HepG2 (cell line): Measurements from ENCODE around the gene FAM168A. TPM values are rescaled to one million over a fixed set of nuclear protein-coding genes. Genes with fewer than 3 reads are reported as not detected.
A peak's percentile ranks its signal among the peaks of the same experiment; 100 is the strongest.

Experiments used
- EED ChIP-seq: sonication (generic); formaldehyde crosslinking; IDR thresholded peaks from 2 replicates; pipeline ENCODE4 v1.5.0; 2020; ENCODE audit warnings: mild to moderate bottlenecking, missing genetic modification reagents
- HDAC2 ChIP-seq: sonication (generic); formaldehyde crosslinking; IDR thresholded peaks from 2 replicates; pipeline ENCODE4 v1.4.0; 2020; ENCODE audit warnings: missing genetic modification reagents
- HNRNPH1 ChIP-seq: fragments of 200-400 bp; formaldehyde crosslinking; optimal IDR thresholded peaks from 2 replicates; pipeline ENCODE3; 2017; ENCODE audit warnings: mild to moderate bottlenecking, low read depth, low read length
- NR2F2 ChIP-seq: IDR thresholded peaks from 2 replicates; pipeline ENCODE4 v1.6.1; 2012; ENCODE audit warnings: low read depth, inconsistent platforms, borderline replicate concordance
- SMC3 ChIP-seq: IDR thresholded peaks from 2 replicates; pipeline ENCODE4 v1.6.1; 2011; ENCODE audit warnings: low read length, improper control_type of control experiment
- SOX6 ChIP-seq, 2 experiments: fragments of 450-650 bp in 1 of 2; sonication (generic) in 1 of 2; formaldehyde crosslinking in 1 of 2; IDR thresholded peaks; 2 replicates each; pipeline versions ENCODE4 v1.4.0 to v1.6.1; 2017 to 2020; ENCODE audit warnings: antibody characterized with exemption in 1 of 2, mild to moderate bottlenecking in 1 of 2, missing genetic modification reagents in 1 of 2
- SRF ChIP-seq: IDR thresholded peaks from 2 replicates; pipeline ENCODE4 v1.6.1; 2011; ENCODE audit warnings: mild to moderate bottlenecking, low read depth, low read length, moderate library complexity
- TAF1 ChIP-seq: sonication (generic); formaldehyde crosslinking; IDR thresholded peaks from 2 replicates; pipeline ENCODE4 v1.4.0; 2020; ENCODE audit warnings: missing genetic modification reagents
- THAP11 ChIP-seq: IDR thresholded peaks from 2 replicates; pipeline ENCODE4 v1.6.1; 2016; ENCODE audit warnings: missing biosample characterization, missing genetic modification reagents
- ZNF160 ChIP-seq: sonication (generic); formaldehyde crosslinking; IDR thresholded peaks from 2 replicates; pipeline ENCODE4 v1.8.0; 2022; ENCODE audit warnings: mild to moderate bottlenecking, inconsistent platforms, missing genetic modification reagents
- ZNF17 ChIP-seq: sonication (generic); formaldehyde crosslinking; IDR thresholded peaks from 2 replicates; pipeline ENCODE4 v1.5.0; 2020; ENCODE audit warnings: mild to moderate bottlenecking, missing genetic modification reagents
- ZNF207 ChIP-seq: fragments of 450-650 bp; IDR thresholded peaks from 2 replicates; pipeline ENCODE4 v1.6.1; 2016; ENCODE audit warnings: antibody characterized with exemption, borderline replicate concordance
- ZNF761 ChIP-seq: sonication (generic); formaldehyde crosslinking; conservative IDR thresholded peaks from 2 replicates; pipeline ENCODE4 v1.4.0; 2020; ENCODE audit warnings: mild to moderate bottlenecking, missing genetic modification reagents
- polyA plus RNA-seq, 8 experiments: library from polyadenylated mRNA; depleted of rRNA in 3 of 8; stranded (reverse) in 7 of 8; unstranded in 1 of 8; fragments of >200 nt; fragmentation: Illumina TruSeq in 4 of 8; extraction: Trizol in 4 of 8; gene quantifications; 2 replicates each; pipeline versions ENCODE4 v1.2.1 to v1.2.3, GENCODE V29; 2011 to 2016; ENCODE audit warnings: low read depth in 4 of 8, missing spikeins in 1 of 8, mixed read lengths in 1 of 8; ENCODE audit not compliant: insufficient read depth in 1 of 8
- total RNA-seq, 5 experiments: library from RNA; depleted of rRNA; stranded (reverse); fragments of >200 nt; fragmentation: Illumina TruSeq; extraction: Trizol; gene quantifications; 2 replicates each; pipeline ENCODE4 v1.2.3, GENCODE V29; 2016; ENCODE audit warnings: low read depth in 1 of 5
- TF ChIP-seq, protein P1 (sequence below): sonication (generic); formaldehyde crosslinking; IDR thresholded peaks from 2 replicates; pipeline ENCODE4 v1.4.0; 2020; ENCODE audit warnings: mild to moderate bottlenecking, missing genetic modification reagents
- TF ChIP-seq, protein P2 (sequence below): sonication (generic); formaldehyde crosslinking; IDR thresholded peaks from 2 replicates; pipeline ENCODE4 v1.4.0; 2020; ENCODE audit warnings: missing genetic modification reagents
- TF ChIP-seq, protein P3 (sequence below): sonication (generic); formaldehyde crosslinking; IDR thresholded peaks from 2 replicates; pipeline ENCODE4 v1.9.0; 2022; ENCODE audit warnings: missing genetic modification reagents, mild to moderate bottlenecking, borderline replicate concordance

FAM168A gene
- total and polyA plus RNA-seq, 2 of the 13 experiments (the other 11 are each of a cell fraction or from before 2014, with no cell fraction given) = 13.9 to 15.8 TPM

DNA sequence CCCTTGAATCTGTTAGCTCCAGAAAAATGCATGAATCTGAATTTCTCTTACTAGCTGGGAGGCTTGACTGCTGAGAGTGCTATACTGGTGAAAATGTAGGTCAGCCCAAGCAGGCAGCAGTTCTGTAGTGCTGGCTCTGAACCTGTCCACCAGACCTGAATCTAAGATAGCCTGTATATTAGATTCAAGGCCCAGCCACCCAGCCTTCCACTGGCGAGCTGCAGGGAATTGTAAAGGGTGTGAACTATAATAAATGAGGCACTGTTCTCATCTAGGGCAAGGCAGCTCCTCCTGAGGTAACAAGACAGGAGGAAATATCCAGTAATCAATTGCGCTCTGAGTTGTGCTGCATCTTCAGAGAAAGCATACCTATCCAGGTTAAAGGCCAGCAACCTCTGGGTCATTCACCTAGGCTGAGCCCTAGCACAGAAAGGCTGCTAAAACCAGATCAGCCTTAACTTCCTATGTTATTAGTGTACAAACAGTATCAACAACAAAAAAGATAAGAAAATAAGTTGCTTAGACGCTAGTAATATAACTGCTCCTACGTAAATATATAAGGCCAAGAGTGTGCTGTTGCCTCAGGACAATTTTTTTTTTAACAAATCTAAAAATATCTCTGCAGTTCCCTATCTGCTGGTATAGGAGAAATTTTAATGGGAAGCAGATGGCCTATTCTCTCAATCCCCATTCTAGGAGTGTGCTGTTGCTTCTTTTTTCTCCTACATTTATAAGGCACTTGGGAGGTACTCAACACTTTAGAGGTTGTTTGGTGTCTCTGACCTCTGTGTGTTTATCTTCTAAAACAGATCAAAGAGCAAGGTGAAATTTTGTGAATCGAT, 158.7 kb downstream of the FAM168A start (continued):
- TF ChIP-seq ZNF17 = no peak
- TF ChIP-seq HDAC2 (CRISPR knock-in tag) = peak; percentile 26; the same call in 1 of the 2 replicates
- TF ChIP-seq ZNF160 (CRISPR knock-in tag) = no peak
- TF ChIP-seq, protein P1, sequence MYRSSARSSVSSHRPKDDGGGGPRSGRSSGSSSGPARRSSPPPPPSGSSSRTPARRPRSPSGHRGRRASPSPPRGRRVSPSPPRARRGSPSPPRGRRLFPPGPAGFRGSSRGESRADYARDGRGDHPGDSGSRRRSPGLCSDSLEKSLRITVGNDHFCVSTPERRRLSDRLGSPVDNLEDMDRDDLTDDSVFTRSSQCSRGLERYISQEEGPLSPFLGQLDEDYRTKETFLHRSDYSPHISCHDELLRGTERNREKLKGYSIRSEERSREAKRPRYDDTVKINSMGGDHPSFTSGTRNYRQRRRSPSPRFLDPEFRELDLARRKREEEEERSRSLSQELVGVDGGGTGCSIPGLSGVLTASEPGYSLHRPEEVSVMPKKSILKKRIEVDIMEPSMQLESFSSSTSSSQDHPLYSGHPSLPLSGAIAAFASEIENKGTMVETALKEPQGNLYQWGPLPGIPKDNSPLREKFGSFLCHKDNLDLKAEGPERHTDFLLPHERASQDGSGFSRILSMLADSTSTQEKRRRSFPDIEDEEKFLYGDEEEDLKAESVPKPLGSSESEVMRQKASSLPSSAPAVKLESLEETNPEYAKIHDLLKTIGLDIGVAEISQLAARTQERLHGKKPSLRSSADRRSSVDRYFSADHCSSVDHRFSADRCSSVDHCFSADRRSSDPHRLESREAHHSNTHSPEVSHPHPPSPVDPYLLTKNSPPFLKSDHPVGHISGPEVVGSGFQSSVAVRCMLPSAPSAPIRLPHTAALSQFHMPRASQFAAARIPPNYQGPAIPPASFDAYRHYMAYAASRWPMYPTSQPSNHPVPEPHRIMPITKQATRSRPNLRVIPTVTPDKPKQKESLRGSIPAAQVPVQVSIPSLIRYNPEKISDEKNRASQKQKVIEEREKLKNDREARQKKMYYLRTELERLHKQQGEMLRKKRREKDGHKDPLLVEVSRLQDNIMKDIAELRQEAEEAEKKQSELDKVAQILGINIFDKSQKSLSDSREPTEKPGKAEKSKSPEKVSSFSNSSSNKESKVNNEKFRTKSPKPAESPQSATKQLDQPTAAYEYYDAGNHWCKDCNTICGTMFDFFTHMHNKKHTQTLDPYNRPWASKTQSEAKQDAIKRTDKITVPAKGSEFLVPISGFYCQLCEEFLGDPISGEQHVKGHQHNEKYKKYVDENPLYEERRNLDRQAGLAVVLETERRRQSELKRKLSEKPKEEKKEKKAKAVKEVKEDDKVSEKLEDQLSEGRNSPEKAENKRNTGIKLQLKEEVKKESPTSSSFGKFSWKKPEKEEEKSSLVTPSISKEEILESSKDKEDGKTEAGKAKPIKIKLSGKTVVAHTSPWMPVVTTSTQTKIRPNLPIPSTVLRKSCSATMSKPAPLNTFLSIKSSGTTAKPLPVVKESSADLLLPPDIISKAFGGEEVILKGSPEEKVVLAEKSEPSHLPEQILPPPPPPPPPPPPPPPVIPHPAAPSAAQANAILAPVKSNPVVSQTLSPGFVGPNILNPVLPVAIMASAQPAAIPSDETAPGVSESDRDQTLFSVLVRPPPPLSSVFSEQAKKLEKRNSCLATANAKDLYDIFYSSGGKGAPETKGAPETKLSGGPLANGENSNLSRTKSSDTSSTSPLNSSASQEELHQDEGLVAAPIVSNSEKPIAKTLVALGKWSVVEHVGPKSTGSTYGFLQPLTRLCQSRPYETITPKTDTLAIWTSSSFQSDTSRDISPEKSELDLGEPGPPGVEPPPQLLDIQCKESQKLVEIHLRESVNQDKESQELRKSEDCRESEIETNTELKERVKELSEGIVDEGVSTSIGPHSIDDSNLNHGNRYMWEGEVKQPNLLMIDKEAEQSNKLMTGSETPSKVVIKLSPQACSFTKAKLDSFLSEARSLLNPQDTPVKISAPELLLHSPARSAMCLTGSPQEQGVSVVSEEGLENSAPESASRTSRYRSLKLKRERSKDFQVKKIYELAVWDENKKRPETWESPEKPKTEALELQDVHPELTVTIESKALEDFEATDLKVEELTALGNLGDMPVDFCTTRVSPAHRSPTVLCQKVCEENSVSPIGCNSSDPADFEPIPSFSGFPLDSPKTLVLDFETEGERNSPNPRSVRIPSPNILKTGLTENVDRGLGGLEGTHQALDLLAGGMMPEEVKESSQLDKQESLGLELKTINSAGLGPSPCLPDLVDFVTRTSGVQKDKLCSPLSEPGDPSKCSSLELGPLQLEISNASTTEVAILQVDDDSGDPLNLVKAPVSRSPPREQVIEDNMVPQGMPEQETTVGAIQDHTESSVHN (CRISPR knock-in tag) = no peak
- TF ChIP-seq SRF = no peak
- TF ChIP-seq, protein P2, sequence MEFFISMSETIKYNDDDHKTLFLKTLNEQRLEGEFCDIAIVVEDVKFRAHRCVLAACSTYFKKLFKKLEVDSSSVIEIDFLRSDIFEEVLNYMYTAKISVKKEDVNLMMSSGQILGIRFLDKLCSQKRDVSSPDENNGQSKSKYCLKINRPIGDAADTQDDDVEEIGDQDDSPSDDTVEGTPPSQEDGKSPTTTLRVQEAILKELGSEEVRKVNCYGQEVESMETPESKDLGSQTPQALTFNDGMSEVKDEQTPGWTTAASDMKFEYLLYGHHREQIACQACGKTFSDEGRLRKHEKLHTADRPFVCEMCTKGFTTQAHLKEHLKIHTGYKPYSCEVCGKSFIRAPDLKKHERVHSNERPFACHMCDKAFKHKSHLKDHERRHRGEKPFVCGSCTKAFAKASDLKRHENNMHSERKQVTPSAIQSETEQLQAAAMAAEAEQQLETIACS = no peak
- no peak for TF ChIP-seq ZNF761
- no peak for TF ChIP-seq TAF1
- TF ChIP-seq THAP11 (CRISPR knock-in tag) = 0 out of 2 replicates have a peak, but pooled peaks have one; percentile 19
- no peak for TF ChIP-seq ZNF207
- TF ChIP-seq HNRNPH1 = no peak
- no peak for TF ChIP-seq SMC3
- no peak for TF ChIP-seq EED (CRISPR knock-in tag)
- TF ChIP-seq SOX6 (IDR thresholded peaks at IDR 0.05) = no peak
- peak; percentile 81 for TF ChIP-seq SOX6 (CRISPR knock-in tag; IDR thresholded peaks at IDR 0.05)
- peak; percentile 90 for TF ChIP-seq NR2F2
- TF ChIP-seq, protein P3, sequence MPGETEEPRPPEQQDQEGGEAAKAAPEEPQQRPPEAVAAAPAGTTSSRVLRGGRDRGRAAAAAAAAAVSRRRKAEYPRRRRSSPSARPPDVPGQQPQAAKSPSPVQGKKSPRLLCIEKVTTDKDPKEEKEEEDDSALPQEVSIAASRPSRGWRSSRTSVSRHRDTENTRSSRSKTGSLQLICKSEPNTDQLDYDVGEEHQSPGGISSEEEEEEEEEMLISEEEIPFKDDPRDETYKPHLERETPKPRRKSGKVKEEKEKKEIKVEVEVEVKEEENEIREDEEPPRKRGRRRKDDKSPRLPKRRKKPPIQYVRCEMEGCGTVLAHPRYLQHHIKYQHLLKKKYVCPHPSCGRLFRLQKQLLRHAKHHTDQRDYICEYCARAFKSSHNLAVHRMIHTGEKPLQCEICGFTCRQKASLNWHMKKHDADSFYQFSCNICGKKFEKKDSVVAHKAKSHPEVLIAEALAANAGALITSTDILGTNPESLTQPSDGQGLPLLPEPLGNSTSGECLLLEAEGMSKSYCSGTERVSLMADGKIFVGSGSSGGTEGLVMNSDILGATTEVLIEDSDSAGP (CRISPR knock-in tag) = no peak
